Stimulated activated naive CD4-positive, alpha-beta T cell treated with Interleukin-2 at 50 U/mL for 16 hours (primary cell): ENCODE results near the gene POLA1.

Experiments used
- DNase-seq: peaks from one replicate; lab custom pipeline; 2025; lab: John Stamatoyannopoulos, UW

POLA1 gene

DNA sequence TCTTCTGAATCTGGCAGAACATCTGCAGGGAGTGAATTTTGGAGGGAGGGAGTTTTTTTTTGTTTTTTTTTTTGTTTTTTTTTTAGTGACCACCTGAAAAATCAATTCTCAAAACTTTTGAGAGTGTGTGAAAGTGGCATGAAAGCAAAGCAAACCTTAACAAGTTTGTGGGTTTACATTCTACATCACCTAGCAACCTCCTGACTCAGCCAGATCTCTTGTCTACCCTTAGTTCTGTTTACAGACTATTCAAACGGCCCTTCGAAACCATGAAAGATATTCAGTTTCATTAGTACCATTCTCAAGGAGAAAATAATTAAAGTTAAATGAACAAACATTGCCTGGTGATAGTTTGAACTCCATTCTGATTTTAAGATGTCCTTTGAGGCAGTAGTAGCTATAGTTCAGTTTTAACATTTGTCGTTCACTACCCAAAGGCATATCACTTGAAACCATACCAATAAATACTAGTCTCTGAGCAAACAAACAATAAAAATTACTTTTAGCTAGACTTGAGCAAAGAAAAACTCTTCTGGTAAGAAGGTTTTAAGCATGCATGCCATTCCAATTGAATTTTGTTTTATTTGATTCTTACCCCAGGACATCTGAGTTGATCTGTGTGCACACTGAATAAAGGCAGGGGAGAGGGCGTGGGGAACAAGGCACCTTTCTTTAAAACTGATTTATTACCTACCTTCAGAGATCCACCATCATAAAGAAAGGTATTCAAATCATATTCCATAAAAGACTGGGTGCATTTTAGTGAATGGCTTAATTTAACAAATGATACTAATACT lies 184.3 kb downstream of the POLA1 start:
- no peak for DNase-seq

DNA sequence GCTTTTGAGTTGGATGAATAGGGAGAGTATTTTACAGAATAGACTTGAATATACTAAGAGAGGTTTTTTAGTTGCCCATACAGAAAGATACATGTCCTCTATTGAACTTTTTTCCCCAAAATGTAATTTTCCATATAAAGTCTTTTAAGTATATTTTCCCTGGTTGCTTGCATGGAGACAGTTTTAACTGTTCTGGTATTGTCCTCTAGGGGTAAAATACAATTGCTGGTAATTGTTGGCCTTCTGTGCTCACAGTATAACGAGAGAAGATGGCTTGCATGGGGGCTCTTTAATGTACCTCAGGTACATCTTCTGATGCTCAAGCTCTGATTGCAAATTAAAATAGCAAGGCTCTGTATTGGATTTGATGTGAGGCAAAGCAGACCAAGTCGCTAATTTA lies 186.0 kb downstream of the POLA1 start:
- DNase-seq = no peak

GRCh38 chrX:24886916-24887315 lies 193.2 kb downstream of the POLA1 start:
- no peak for DNase-seq

DNA sequence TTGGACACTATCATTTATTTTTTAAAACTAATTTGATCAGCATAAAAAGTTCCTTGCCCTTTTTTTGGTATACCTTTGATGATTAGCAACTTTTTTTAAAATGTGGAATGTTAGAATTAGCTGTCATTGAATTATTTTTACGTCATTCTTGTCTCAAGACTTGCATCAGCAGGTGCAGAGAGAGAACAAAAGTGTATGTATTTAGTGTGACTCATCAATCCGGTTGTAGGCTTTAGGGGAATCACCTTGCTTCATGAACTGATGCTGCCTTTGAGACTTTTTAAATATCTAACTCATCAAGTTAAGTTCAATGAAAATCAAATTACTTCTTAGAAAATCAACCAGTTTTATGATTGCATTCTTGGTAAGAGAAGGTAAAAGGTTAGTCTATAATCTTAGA lies 197.0 kb downstream of the POLA1 start:
- DNase-seq = no peak

DNA sequence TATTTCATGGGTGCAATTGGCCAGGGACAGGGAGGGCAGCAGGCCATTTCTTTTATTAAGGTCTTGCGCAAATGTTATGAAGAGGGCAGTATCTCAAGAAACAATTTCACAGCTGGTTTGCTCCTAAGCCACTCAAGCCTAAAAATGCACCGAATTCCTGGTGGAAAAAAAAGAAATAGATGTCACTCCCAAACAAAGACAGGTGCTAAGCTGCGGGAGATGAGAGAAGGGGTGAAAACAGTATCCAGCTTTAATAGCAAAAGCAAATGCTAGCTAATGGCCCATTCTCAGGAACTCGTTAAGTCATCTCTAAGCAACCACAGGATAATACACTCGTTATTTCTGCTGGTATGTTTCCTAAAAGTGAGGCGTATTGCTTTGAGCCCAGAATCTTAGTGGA lies 205.7 kb downstream of the POLA1 start:
- no peak for DNase-seq

- DNase-seq = no peak
Observed at GRCh38 chrX:24900234-24900633, 206.5 kb downstream of the POLA1 start.

GRCh38 chrX:24902806-24903205 lies 209.1 kb downstream of the POLA1 start:
- DNase-seq = no peak

DNA sequence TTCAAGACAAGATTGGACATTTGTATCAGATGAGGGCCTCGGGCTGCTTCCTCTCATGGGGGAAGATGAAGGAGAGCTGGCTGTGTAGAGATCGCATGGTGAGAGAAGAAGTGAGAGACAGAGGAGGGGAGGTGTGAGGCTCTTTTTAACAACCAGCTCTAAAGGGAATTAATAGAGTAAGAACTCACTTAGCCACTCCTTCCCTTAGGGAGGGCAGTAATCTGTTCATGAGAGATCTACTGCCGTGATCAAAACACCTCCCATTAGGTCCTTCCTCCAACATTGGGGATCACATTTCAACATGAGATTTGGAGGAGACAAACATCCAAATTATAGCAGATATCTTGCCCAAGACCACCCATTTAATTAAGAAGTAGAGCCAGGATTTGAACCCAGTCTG lies 225.0 kb downstream of the POLA1 start:
- no peak for DNase-seq

DNA sequence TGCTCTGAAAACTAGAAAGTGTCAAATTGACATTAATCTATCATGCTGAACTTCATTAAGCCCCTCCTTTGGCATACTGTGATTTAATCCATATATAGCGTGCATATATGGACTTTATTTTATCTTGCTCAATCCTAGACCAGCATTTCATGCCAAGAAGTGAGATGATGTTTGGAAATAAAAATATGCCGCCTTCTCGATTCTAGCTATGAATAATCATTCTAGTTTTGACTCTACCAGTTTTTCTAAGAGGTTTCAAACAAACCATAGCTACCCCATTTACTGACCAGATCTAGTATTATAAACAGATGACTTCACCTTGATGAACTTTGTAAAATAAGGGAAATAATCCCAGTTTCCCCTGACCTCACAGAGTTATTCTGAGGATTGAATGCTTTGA lies 227.1 kb downstream of the POLA1 start:
- no peak for DNase-seq

- DNase-seq = no peak
Observed at GRCh38 chrX:24925430-24925829, 231.7 kb downstream of the POLA1 start.

- no peak for DNase-seq
Observed at GRCh38 chrX:24927372-24927771, 233.7 kb downstream of the POLA1 start.

DNA sequence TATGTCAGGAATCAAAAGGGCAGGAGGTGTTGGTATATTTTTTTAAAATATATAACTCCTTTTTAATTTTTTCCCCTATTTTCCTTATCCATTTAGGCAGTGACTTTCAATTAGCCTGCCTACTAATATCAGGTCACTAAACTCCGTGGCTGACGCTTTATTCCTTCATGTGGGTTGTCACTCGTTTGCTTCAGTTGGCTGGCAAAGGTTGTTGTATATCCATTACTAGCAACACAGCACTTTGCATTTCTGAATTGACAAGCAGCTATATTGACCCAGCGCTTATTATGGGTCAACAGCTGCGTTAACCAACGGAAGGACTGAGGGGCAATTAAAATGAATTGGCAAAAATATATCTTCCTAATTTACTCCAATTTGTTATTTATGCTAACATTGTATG lies 234.4 kb downstream of the POLA1 start:
- no peak for DNase-seq

GRCh38 chrX:24934279-24934678 lies 240.6 kb downstream of the POLA1 start:
- no peak for DNase-seq

DNA sequence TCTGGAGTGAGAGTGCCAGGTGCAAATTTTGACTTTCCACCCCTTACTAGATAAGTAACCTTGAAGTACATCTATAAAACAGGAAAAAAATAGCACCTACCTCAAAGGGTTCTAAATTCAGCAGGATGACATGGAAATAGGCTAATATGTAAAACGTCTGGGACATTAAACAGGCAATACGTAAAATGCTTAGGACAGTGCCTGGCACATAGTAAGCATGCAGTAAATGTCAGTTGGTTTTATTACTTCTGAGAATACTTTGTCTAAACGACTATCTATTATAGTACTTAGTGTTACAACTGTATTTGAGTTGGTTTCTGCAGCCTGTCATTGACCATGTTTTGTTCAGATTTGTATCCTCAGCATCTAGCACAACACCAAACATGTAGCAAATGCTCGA lies 251.3 kb downstream of the POLA1 start:
- no peak for DNase-seq

DNA sequence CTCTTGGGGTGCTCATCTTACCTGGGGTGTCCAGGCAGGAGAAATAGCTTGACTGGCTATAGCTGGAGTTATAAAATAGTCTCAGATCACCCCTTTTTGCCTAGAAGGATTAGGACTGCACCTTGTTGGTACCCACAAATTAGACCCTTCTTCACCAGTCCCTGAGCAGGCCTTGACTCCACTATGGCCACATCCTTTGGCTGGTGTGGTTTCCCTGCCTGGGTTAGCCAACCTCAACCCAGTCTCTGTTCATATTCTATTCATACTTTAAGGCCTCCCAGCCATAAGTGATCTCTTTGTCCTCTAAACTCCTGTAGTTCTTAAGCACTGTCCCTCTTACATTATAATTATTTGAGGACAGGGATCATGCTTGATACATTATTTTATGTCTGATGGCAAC lies 252.7 kb downstream of the POLA1 start:
- no peak for DNase-seq

DNA sequence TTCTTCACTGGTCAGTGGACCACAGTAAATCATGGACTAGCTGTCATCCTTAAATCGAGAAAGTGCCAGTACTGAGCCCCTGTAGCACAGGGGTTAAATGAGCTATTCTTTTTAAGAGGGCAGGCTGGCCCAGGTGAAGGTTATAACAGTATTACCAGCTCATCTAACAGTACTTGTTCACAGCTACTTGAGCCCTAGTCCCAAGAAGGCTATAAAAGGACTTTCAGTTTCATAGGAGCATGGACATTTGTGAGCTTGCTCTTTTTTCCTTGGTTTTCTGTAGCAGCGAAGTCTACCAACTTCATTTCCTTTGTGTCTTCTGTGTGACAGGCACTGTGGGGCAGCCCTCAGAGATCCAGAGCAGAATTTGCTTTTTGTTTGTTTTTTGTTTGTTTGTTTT lies 261.0 kb downstream of the POLA1 start:
- no peak for DNase-seq

GRCh38 chrX:24955372-24955930 lies 261.7 kb downstream of the POLA1 start:
- DNase-seq = no peak

GRCh38 chrX:24956828-24957227 lies 263.1 kb downstream of the POLA1 start:
- no peak for DNase-seq

- no peak for DNase-seq
Observed at GRCh38 chrX:24961809-24962208, 268.1 kb downstream of the POLA1 start.

- no peak for DNase-seq
Observed at GRCh38 chrX:24963823-24964222, 270.1 kb downstream of the POLA1 start.

DNA sequence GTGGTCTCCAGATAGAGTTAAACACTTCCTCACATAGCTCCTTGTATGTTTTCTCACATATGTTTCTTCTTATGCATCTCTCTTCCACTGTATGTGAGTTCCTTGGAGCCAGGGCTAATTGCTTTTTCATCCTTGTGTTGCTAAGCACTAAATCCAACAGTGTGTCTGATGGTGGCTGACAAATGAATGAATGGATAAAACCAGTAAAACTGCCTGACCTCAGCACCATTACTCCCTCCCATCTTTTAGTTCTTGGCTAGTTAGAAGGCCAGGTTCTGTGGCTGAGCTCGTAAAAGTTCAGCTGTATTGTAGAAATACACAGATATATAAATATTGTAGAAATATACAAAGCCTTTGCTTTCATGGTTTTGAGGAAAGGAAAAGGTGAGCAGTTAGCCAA lies 271.7 kb downstream of the POLA1 start:
- no peak for DNase-seq

GRCh38 chrX:24969812-24970211 lies 276.1 kb downstream of the POLA1 start:
- DNase-seq = no peak

- no peak for DNase-seq
Observed at GRCh38 chrX:24979081-24979480, 285.4 kb downstream of the POLA1 start.

GRCh38 chrX:24981030-24981429 lies 287.3 kb downstream of the POLA1 start:
- DNase-seq = no peak
